Uterus (tissue), 2 donors: ENCODE measurements around the gene GART.

Experiments
- POLR2A ChIP-seq, 2 donors: fragments of 450-650 bp; IDR thresholded peaks; one replicate each; pipeline ENCODE4 v1.6.1; 2016; ENCODE audit warnings: antibody characterized with exemption in 2 of 2, mild to moderate bottlenecking in 1 of 2, moderate library complexity in 1 of 2
- TF ChIP-seq, protein P1 (sequence below), 4 experiments: fragments of 200-600 bp in 2 of 4; fragments of 450-650 bp in 2 of 4; sonication (generic) in 2 of 4; IDR thresholded peaks; one replicate each; pipeline ENCODE4 v1.5.1; 2016 to 2019; ENCODE audit warnings: antibody characterized with exemption in 4 of 4, mild to moderate bottlenecking in 2 of 4, moderate library complexity in 1 of 4

DNA sequence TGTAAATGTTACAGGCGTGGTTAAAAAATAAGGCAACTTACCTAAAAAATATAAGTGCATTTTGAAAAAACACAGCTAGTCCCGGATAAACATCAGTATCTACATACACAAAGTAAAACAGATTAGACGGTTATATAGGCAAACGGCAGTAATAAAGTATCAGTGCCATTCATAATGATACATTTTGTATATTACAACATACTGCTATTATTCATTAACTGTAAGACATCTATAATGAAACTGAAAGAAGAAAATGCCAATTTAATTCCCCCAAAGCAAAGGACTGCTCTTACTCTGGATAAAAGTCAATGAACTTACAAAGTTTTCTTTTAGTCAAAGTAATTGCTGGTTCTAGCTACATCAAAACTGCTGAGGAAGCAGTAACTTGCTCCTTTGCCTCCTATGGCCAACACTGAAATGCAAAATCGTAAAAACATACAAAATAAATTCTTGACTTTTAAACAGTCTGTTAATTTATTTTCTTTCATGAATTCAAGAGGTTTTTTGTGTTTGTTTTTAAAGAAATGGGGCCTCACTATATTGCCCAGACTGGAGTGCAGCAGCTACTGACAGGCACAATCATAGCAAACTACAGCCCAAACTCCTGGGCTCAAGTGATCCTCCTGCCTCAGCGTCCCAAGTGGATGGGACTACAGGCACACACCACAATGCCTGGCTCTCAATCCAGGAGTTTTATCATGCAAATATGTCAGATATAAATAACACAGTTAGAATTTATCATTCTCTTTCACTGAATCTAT lies 86.1 kb downstream of the GART start:
- TF ChIP-seq, protein P1, sequence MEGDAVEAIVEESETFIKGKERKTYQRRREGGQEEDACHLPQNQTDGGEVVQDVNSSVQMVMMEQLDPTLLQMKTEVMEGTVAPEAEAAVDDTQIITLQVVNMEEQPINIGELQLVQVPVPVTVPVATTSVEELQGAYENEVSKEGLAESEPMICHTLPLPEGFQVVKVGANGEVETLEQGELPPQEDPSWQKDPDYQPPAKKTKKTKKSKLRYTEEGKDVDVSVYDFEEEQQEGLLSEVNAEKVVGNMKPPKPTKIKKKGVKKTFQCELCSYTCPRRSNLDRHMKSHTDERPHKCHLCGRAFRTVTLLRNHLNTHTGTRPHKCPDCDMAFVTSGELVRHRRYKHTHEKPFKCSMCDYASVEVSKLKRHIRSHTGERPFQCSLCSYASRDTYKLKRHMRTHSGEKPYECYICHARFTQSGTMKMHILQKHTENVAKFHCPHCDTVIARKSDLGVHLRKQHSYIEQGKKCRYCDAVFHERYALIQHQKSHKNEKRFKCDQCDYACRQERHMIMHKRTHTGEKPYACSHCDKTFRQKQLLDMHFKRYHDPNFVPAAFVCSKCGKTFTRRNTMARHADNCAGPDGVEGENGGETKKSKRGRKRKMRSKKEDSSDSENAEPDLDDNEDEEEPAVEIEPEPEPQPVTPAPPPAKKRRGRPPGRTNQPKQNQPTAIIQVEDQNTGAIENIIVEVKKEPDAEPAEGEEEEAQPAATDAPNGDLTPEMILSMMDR (IDR thresholded peaks at IDR 0.05): no peak
- TF ChIP-seq POLR2A (IDR thresholded peaks at IDR 0.05): no peak
